Calu3 (cell line): ENCODE data around the gene TBX15. TPM values are rescaled to one million over a fixed set of nuclear protein-coding genes. Genes with fewer than 3 reads are reported as not detected.

ENCODE experiments used
- BruUV-seq: library from RNA; stranded (reverse); fragments of 400-500 nt; replicated peaks from 2 replicates; lab custom pipeline; 2021; lab: Mats Ljungman, UMichigan
- CTCF ChIA-PET: fragments of 300-600 bp; sonication (Branson Sonifier 250); formaldehyde crosslinking; loops from one replicate; lab custom pipeline; 2022; ENCODE audit warnings: antibody characterized with exemption; lab: Charles Lee
- DNase-seq: peaks from one replicate; pipeline ENCODE4 v3.0.0; 2022
- H3K27ac Mint-ChIP-seq: one replicate; pipeline ENCODE4 v1.8.0; 2022; ENCODE audit warnings: mixed read lengths; ENCODE audit not compliant: unreplicated experiment
- H3K27me3 Mint-ChIP-seq: one replicate; pipeline ENCODE4 v1.8.0; 2022; ENCODE audit warnings: mixed read lengths; ENCODE audit not compliant: unreplicated experiment
- H3K36me3 Mint-ChIP-seq: one replicate; pipeline ENCODE4 v1.8.0; 2022; ENCODE audit warnings: mild to moderate bottlenecking, moderate library complexity, mixed read lengths; ENCODE audit not compliant: insufficient read depth, unreplicated experiment
- H3K4me1 Mint-ChIP-seq: one replicate; pipeline ENCODE4 v1.8.0; 2022; ENCODE audit warnings: mild to moderate bottlenecking, low read depth, mixed read lengths; ENCODE audit not compliant: unreplicated experiment
- H3K4me3 Mint-ChIP-seq: one replicate; pipeline ENCODE4 v1.8.0; 2022; ENCODE audit warnings: mild to moderate bottlenecking, low read depth, moderate library complexity, mixed read lengths; ENCODE audit not compliant: unreplicated experiment
- H3K9me3 Mint-ChIP-seq: one replicate; pipeline ENCODE4 v1.8.0; 2022; ENCODE audit warnings: low read depth, mixed read lengths; ENCODE audit not compliant: unreplicated experiment
- intact Hi-C: fragments of 100-400 bp; cut with micrococcal nuclease; formaldehyde crosslinking; loops from one replicate; pipeline ENCODE4 v1.10.0; 2022; ENCODE audit not compliant: unreplicated experiment
- total RNA-seq: library from RNA; stranded (reverse); gene quantifications from 2 replicates; pipeline ENCODE4 v1.2.3, GENCODE V29; 2022
- TF ChIP-seq, protein P1 (sequence below): fragments of 200-600 bp; IDR thresholded peaks from one replicate; pipeline ENCODE4 v1.8.0; 2022; ENCODE audit warnings: antibody characterized with exemption; ENCODE audit not compliant: unreplicated experiment

TBX15 gene
- total RNA-seq, 1 experiment from 2014 or later, result not detected

GRCh38 chr1:118846443-118846842 lies 141.7 kb downstream of the TBX15 start:
- no peaks in the 10 kb centered on the region for H3K4me1 Mint-ChIP-seq
- no peak for DNase-seq
- BruUV-seq, result no TSS peak
- H3K27me3 Mint-ChIP-seq, result no peaks in the 10 kb centered on the region
- H3K9me3 Mint-ChIP-seq, result no peaks in the 10 kb centered on the region
- no peak overlapping the region for H3K4me3 Mint-ChIP-seq
- intact Hi-C loops, result no loop called here
- TF ChIP-seq, protein P1, sequence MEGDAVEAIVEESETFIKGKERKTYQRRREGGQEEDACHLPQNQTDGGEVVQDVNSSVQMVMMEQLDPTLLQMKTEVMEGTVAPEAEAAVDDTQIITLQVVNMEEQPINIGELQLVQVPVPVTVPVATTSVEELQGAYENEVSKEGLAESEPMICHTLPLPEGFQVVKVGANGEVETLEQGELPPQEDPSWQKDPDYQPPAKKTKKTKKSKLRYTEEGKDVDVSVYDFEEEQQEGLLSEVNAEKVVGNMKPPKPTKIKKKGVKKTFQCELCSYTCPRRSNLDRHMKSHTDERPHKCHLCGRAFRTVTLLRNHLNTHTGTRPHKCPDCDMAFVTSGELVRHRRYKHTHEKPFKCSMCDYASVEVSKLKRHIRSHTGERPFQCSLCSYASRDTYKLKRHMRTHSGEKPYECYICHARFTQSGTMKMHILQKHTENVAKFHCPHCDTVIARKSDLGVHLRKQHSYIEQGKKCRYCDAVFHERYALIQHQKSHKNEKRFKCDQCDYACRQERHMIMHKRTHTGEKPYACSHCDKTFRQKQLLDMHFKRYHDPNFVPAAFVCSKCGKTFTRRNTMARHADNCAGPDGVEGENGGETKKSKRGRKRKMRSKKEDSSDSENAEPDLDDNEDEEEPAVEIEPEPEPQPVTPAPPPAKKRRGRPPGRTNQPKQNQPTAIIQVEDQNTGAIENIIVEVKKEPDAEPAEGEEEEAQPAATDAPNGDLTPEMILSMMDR, result no peak
- H3K36me3 Mint-ChIP-seq, result no peaks in the 10 kb centered on the region
- no peak overlapping the region for H3K27ac Mint-ChIP-seq
- CTCF ChIA-PET, result no interaction called here

DNA sequence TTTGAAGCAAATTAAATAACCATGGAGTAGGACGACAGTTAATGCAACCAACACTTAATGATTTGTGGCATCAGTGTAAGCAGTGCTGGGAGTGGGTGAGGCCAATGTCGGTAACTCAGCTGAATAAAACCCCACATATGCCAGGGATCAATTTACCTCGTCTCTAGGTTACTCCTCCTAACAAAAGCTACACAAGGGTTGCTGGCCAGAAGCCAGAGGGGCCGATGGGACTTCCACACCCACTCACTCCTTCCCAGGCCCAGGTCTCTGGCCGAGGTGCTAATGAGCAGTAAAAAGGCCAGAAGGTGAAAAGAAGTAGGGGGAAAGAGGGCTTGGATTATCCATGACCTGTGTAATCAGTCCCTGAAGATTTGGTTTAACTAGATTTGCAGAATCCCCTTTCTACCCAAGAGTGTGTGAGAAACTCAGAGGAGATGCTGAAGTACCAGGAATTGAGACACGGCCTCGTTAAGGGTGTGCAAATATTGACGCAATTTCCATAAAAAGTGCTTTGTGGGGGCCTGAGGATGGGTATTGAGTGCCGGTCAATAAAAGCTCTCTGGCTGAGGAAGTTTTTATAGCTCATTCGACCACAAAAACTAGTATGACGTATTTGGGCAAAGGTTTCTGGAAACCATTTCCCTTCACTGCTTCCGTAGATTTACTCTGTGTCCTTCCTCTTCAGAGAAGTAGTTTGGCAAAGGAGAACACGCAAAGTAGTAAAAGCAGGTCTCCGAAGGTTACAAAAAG lies 145.5 kb downstream of the TBX15 start:
- Mint-ChIP-seq H3K36me3 (no peaks in the 10 kb centered on the region), H3K4me3 (no peak overlapping the region), H3K27ac (no peak overlapping the region), H3K4me1 (no peaks in the 10 kb centered on the region), H3K9me3 (no peaks in the 10 kb centered on the region), H3K27me3 (no peaks in the 10 kb centered on the region)
- DNase-seq, result peak; percentile 11
- BruUV-seq, result no TSS peak
- TF ChIP-seq, protein P1, result no peak
- CTCF ChIA-PET, result no interaction called here
- intact Hi-C loops, result no loop called here

GRCh38 chr1:118841521-118841920 lies 146.6 kb downstream of the TBX15 start:
- no peaks in the 10 kb centered on the region for H3K36me3 Mint-ChIP-seq
- CTCF ChIA-PET, result no interaction called here
- TF ChIP-seq, protein P1, result no peak
- no peak overlapping the region for H3K4me3 Mint-ChIP-seq
- H3K27me3 Mint-ChIP-seq, result no peaks in the 10 kb centered on the region
- no TSS peak for BruUV-seq
- H3K4me1 Mint-ChIP-seq, result no peaks in the 10 kb centered on the region
- H3K27ac Mint-ChIP-seq, result no peak overlapping the region
- no peak for DNase-seq
- H3K9me3 Mint-ChIP-seq, result no peaks in the 10 kb centered on the region
- intact Hi-C loops, result no loop called here

Other genes with a start within 250 kb of the TBX15 start
- gene WARS2, start 152.3 kb upstream of the TBX15 start, total RNA-seq, result 7.8 and 8.8 TPM in 2 replicates